Activated T-cell treated with anti-CD3 and anti-CD28 coated beads, Interleukin-2, amount 50 U/mL, for 1 hour (primary cell): ENCODE data around the gene DDT.
"Not testable (repeated sequence)": the region's sequence is repeated elsewhere in the genome, so short reads cannot be mapped to it uniquely, and the experiment has no call there.

ENCODE experiments used
- DNase-seq: peaks from one replicate; pipeline ENCODE4 v3.0.0-alpha.2; 2020

The DDT gene

DNA sequence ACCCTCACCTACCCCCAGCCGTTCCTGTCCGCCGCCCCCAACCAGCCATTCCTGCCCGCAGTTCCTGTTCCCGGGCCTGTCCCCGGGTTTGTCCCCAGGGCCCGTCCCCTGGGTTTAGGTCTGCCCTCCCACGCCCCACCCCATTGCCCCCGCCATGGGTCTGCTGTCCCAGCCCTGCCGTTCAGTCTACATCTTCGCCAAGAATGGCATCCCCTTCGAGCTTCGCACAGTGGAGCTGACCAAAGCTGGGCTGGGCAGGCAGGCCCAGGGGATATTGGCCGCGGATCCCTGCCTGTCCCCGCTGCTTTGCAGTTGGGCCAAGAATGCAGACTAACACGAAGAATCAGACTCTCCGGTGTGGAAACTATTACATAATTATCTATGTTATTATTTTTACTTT is 24.5 kb downstream of the DDT start:
- DNase-seq = not testable (repeated sequence)

DNA sequence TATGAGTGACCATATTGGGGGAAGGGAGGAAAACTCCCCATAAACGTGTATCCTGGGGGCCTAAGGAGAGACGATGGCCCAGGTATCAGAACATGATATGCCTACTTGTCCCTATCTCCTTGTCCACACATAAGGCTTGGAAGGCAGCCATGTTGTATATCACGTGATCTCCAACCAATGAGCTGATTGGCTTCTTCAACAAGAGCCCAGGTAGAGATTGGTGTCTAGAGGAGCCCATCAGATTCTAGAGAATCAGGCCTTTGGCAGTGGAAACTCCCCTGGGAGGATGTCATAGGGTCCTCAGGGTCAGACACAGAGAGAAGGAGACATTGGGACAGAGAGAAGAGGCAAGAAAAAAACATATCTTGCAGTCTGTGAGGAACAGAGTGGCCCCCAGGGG is 26.9 kb downstream of the DDT start:
- not testable (repeated sequence) for DNase-seq

DNA sequence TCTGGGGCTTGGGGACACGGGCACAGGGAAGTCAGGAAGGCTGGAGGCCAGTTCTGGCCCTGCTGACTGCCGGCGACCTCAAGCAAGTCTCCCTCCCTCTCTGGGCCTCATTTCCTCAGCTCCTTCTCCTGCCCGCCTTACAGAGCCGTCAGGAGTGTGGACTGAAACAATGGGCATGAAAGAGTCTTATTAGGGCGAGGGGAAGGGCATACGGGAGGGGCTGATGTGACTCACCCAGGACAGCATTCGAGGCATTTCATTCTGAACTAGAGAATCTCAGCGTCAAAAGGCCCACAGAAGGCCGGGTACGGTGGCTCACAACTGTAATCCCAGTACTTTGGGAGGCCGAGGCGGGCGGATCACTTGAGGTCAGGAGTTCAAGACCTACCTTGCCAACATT is 34.1 kb downstream of the DDT start:
- DNase-seq = not testable (repeated sequence)

DNA sequence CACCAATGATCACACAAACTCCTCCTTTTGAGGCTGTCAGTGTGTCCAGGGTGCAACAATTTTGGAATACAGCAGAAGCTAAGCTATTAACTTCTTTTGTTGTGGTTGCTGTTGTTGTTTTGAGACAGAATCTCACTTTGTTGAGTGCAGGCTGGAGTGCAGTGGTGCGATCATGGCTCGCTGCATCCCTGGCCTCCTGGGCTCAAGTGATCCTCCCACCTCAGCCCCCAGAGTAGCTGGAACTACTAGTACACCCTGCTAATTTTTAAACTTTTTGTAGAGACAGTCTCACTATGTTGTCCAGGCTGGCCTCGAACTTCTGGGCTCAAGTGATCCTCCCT is 35.3 kb downstream of the DDT start:
- no peak for DNase-seq

DNA sequence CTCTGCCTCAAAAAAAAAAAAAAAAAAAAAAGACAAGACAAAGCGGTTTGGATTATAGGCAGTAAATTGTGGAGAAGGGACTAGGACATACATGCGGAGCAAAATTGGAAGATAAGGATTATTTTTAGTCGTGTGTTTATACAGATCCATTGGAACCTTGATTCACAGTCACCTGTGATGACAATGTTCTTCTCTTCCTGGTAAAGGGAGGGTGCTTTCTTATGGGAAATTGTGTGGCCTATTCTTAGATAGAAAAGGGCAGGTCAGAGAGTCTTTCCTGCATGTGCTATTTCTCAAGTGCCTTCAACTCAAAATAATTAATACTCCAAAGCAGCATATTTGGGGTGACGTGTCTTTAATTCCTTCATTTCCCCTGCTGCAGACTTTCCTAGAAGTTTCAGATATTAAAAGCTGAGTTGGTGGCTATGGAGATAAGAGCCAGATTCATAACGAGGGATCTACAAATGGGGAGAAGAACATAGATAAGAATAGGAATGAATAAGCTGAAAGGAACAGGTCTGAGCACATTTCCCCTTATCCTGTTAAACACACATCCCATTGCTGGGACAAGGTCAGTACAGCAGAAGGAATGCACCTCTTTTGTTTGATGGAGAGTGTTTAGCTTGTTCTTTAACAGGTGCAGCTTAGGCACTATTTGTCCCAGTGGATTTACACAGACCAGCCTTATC is 35.8 kb downstream of the DDT start:
- DNase-seq = no peak

DNA sequence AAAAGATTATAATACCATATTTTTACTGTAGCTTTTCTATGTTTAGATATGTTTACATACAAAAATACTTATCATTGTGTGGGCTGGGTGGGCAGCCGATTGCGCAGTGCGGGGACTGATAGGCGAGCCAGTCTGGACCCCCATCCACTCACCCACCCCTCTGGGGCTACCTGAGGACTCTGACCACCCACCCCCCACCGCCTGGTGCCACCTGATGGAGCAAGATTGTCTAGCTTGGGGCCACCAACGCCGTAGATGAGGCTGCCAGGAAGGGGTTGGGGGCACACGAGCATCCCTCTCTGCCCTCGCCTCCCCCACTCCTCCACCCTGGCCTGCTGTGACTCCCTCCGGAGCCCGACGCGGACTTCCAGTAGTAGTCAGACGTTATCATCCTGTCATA is 47.7 kb downstream of the DDT start:
- DNase-seq = no peak

DNA sequence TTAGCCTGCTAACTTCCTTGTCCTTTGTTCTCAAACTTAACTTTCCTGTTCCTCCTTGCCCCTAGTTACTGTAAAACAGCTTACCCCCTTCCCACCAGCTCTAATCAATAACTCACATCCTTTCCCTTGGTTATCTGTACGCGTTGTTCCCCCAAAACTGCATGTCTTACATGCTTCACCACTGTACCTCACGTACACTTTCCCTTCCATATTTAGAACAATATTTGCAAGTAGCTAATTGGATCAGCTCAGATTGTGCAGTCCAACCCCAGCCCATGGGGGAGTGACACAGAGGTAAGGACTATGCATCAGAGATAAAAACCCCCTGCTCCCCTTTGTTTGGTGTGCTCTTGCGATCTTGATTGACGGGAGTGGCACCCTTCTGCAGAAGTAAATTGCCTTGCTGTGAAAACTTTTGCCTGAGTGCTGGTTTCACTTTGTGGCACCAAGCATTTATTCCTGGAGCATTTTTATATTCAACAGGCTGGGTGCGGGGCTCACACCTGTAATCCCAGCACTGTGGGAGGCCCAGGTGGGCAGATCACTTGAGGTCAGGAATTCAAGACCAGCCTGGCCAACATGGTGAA is 49.1 kb downstream of the DDT start:
- no peak for DNase-seq

DNA sequence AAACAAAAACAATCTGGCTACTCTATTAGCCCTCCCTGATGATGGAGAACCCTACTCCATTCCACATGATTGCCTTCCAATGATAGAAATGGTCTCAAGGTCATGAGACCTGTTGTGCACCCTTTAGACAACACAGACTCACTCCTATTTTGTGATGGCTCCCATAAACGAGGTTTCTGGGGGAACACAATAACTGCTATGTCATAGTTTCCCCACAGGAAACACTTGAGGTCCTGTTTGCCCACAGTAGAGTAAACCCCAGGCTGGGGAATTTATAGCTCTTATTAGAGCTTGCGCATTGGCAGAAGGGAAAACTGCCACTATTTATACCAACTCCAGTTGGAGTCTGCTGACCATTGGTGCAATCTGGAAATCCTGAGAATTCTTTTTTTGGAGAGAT is 51.3 kb downstream of the DDT start:
- DNase-seq = no peak

DNA sequence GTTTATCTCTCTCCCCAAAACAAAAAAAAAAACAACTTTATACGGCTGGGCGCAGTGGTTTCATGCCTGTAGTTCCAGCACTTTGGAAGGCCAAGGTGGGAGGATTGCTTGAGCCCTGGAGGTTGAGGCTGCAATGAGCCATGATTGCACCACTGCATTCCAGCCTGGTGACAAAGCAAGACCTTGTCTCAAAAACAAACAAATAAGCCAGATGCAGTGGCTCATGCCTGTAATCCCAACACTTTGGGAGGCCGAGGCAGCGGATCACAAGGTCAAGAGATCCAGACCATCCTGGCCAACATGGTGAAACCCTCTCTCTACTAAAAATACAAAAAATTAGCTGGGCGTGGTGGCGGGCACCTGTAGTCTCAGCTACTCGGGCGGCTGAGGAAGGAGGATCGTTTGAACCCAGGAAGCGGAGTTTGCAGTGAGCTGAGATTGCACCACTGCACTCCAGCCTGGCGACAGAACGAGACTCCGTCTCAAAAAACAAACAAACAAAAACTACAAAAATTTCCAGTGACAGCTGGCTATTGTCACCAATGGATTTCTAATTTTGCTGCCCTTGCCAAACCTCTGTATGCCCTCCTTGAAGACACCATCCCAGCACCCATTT is 52.5 kb downstream of the DDT start:
- not testable (repeated sequence) for DNase-seq
